Activated gamma-delta T cell treated with Interleukin-2 at 50 U/mL for 16 hours (primary cell): ENCODE measurements around the gene NXT1.
"Not testable (repeated sequence)": the region's sequence is repeated elsewhere in the genome, so short reads cannot be mapped to it uniquely, and the experiment has no call there.

Experiments used
- DNase-seq: peaks from one replicate; pipeline ENCODE4 v3.0.0-alpha.2; 2020

NXT1 gene

GRCh38 chr20:23331450-23332350, 18.9 kb upstream of the NXT1 start:
- no peak for DNase-seq

GRCh38 chr20:23332467-23332866, 18.1 kb upstream of the NXT1 start:
- no peak for DNase-seq

DNA sequence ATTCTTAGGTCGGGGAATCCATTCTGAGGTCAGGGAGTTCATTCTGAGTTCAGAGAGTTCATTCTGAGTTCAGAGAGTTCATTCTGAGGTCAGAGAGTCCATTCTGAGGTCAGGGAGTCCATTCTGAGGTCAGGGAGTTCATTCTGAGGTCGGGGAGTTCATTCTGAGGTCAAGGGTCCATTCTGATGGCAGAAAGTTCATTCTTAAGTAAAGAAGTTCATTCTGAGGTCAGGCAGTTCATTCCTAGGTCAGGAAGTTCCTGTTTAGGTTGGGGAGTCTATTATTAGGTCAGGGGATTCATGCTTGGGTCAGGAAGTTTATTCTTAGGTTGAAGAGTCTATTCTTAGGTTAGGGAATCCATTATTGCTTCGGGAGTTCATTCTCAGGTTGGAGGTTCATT, 16.5 kb upstream of the NXT1 start:
- no peak for DNase-seq

DNA sequence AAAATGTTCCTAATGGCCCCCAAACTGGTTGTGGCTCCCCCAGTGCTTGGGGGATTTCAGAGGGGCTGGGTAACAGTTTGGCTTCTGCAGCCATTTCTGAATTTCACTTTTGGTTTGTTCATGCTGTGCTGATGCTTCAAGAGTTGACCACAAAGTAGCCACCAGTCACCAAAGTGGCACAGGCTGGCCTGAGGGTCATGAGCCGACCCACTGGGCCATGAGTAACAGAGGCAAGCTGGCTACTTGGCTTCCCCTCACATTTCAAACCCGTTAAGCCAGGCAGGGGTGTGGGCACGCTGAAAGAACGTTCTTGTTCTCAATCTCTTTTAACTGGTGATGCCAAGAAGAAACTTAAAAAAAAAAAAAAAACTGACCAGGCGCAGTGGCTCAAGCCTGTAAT, 15.1 kb upstream of the NXT1 start:
- no peak for DNase-seq

GRCh38 chr20:23336476-23336875, 14.1 kb upstream of the NXT1 start:
- DNase-seq = no peak

DNA sequence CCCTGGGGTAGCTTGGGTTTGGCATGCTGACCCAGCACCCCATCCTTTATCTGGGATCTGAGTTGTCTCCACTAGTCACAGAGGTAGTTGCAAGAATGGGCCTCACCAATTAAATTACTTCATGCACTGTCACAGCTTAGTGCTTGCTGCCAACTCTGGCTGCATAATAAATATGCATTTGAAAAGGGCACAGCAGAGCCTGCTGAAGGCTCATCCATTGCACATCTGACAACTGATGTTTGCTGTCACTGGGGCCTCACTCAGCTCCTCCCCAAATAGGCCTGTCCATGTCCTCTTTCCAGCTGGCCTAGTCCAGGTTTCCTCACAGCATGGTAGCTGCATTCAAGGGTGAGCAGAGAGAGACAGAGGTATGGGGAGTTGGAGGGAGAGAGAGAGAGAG, 13.3 kb upstream of the NXT1 start:
- DNase-seq = no peak

- DNase-seq = no peak
Observed at GRCh38 chr20:23339986-23340385, 10.6 kb upstream of the NXT1 start.

- DNase-seq = no peak
Observed at GRCh38 chr20:23340524-23340923, 10.1 kb upstream of the NXT1 start.

- no peak for DNase-seq
Observed at GRCh38 chr20:23341073-23341472, 9.5 kb upstream of the NXT1 start.

DNA sequence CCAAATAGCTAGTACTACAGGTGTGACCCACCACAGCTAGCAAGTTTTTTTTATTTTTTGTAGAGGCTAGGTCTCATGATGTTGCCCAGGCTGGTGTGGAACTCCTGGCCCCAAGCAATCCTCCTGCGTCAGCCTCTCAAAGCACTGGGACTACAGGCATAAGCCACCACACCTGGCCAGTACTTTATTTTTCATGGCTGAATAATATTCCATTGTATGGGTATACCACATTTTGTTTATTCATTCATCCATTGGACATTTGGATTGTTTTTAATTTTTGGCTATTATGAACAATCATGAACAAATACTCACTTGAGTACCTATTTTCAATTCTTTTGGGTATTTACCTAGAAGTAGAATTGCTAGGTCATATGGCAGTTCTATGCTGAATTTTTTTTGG, 7.0 kb upstream of the NXT1 start:
- no peak for DNase-seq

DNA sequence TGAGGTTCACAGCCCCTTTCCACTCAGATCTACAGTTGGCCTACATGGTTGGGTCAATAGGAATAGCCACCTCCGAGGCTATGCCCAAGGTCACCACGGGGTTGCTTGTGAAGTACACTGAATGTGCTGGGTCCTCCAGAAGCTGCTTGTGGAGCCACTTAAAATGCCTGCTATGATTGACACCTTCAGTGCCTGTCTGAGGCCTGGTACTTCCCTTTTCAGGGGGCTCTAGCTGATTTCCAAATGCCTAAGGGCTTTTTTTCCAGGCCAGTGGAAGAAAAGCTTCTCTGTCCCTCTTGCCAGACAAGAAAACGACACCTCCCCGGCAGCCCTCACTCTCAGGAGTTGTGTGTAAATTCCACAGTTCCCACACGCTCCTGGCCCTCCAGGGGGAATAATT, 6.3 kb upstream of the NXT1 start:
- DNase-seq = no peak

- DNase-seq = no peak
Observed at GRCh38 chr20:23346002-23346401, 4.6 kb upstream of the NXT1 start.

DNA sequence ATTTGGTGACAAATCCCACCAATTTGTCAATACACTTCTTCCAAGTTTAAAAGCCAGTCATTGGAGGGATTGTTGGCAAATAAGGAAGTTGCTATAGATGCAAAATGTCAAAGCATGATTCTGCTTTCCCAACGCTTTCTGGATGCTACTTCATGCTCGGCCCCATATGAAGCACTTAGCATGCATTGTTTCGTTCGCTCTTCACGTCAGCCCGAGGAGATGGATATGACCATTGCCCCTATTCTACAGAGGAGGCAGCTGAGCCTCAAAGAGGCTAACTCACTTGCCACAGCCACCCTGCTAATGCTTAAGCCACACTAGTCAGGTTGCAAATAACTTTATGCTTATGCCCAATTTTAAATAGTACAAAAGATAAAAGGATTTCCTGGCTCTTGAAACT, 2.8 kb upstream of the NXT1 start:
- no peak for DNase-seq

- not testable (repeated sequence) for DNase-seq
Observed at GRCh38 chr20:23348510-23348909, 2.1 kb upstream of the NXT1 start.

- DNase-seq = peak; percentile 67
Observed at GRCh38 chr20:23349338-23350195, 1.0 kb upstream of the NXT1 start.

DNA sequence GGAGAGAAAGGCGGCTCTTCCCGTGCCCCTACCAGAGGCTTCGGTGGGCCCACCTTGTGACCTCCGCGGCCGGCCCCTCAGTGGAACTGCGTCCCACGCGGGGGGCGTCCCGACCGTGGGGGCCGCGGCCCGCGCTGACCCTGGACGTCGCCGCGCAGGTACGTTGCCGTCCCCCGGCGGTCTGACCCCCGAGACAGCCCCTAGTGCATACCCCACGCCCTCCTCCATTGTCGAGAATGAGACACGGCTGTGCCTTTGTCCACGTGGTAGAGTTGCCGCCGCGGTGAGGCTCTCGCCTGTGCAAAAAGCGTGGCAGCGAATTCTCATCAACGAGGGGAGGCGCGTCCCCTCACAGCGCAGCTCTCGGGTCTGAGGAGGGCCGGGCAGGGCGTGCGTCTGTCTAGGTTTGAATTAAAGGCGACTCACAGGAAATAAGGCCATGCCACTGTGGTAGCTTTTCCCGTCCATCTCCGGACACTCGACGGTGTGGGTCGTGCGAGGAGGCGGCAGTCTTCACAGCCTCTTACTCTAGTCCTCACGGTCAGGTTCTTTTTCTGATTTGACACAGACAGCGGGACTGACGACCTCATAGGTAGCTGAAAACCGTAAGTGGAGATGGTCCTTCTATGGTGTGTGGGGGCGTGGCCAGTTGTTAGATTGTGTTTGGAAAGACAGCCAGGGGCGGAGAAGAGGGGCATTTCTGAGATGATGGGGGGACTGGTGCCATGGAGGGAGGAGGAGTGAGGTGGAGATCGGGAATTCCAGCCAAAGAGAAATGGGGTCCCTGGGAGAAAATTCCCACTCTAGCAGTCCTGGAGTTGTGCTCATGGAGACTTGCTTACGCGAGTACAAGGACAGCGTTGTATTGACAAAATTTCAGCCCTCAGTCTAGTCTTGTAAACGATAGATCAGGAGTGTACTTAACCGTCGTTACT, 580 bp downstream of the NXT1 start:
- DNase-seq = peak; percentile 48

DNA sequence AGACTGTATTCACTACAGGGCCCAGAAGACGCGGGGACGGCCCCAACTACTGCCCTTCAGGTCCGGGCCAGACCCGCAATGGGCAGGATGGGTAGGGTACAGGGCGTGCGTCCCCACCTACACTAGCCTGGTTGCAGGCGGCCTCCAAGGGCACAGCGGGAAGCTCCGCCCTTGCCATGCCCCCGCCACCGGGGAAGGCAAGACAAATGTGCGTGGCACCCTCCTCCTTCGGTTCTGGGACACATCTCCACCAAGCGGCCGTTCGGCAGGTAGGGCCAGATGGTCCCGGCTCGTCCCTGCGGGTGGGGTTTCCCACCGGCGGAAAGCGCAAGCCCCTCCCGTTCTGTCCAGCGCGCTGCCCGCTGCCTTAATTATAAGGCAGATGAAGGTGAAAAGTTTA, 5.6 kb downstream of the NXT1 start:
- no peak for DNase-seq

DNA sequence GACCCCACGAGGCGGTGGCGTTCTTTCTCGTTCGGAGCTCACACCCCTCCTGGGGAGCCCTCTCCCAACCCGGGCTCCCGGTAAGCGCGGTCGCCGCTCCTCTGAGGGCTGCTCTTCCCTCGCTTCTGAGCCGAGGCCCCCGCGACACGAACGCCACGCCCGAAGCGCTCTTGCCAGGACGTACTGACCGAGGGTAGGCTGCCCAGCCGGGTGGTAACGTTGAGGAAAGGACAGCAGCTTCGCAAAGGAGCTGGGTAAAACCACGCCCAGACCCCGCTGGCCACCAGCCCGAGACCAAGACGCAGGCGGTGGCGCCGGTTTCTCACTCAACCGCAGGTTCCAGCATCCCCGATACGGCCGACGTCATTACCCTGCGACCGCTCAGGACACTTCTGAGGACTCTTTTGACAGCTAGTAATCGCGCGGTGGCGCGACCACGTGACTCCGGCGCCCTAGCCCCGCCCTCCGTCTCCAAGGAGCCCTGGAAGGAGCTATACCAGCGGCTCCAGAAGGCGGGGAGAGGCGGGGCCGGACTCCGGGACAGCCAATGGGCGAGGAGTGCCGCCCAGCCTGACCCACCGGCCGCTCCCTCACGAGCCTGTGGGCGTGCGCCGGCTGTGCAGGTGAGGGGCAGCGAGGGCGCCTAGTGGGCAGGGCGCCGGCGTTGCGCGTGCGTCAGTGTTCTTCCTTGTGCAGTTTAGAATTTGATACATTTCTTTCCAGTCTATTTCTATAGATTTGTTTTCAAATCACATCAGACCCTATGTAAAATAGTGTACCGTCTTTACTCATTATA, 7.4 kb downstream of the NXT1 start:
- DNase-seq = peak; percentile 100

- no peak for DNase-seq
Observed at GRCh38 chr20:23358563-23358906, 7.9 kb downstream of the NXT1 start.

DNA sequence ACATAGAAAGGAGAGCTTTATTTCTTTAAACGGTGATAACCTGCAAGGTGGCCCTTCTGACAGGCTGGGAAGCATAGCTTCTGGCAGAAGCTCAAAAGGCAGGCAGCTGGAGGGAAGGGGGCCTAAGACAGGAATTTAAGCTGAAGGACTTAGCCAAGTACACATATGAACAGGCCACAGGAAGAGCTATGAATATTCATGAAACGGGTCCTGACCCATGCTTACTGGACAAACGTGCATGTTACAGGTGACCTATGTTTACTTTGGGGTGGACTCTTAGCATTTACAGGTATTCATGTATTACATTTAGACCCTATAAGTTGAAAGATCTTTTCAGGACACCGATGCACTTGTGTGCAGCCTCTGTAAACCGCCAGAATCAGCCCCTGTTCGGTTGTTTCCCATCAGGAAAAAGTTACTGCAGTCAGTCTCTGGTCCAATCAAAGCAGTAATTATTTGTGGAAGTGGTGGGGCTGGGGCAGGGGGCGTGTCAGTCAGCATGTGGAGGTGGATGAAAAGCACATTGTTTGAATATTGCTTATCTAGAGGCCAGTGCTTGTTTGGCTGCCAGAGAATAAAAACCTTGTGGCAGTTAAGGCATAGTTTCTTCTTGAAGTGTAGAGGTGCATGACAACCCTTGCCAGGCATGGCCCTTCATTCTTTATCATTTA, 8.5 kb downstream of the NXT1 start:
- DNase-seq = no peak

DNA sequence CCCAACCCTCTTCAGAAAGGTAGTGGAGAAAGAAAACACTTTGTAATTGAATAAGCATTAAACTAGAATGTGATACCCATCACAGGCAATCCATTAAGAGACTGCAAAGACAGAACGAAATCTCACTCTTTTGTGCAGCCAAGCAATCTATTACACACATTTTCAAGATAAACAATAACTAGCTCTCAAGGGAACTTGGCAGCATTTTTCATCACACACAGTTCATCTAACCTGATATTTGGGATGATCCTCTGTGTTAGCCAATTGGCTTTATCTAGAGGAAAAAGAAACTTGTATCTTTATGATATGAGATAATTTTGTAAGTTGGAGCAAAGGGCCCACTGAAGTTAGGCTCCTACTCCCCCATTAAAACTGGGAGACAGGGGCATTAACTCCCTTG, 9.9 kb downstream of the NXT1 start:
- no peak for DNase-seq

DNA sequence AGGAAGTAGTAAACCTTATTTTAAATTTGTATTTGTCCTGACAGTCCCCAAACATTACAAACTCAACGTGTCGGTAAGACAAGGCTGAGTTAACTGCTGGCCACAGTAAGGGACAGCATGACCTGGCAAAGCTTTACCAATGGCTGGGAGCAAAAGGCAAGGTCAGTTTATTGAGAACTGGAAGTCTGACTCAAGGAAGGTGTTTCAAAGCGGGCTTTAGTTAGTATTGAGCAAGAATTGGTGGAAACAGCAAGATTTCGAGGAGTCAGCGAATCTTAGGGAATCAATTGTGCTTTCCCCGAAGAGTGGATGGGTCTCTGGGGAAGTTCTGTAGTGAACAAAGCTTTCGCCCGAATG, 10.5 kb downstream of the NXT1 start:
- no peak for DNase-seq
